GM11168 (cell line): ENCODE measurements around the gene TICAM2.
"Not testable (repeated sequence)": the region's sequence is repeated elsewhere in the genome, so short reads cannot be mapped to it uniquely, and the experiment has no call there.

ENCODE experiments used
- in situ Hi-C: fragments of 300-500 bp; cut with MboI; formaldehyde crosslinking; loops from one replicate; pipeline ENCODE4 v1.12.0; 2022; ENCODE audit warnings: low sequenced_read_pairs; ENCODE audit not compliant: unreplicated experiment

The TICAM2 gene, protein sequence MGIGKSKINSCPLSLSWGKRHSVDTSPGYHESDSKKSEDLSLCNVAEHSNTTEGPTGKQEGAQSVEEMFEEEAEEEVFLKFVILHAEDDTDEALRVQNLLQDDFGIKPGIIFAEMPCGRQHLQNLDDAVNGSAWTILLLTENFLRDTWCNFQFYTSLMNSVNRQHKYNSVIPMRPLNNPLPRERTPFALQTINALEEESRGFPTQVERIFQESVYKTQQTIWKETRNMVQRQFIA

GRCh38 chr5:115601701-115602590 is at the start of gene TICAM2:
TICAM2 (minus strand) TSS chr5:115602479; CDS start chr5:115581256, 21,223 bp downstream.
- in situ Hi-C loops, result no loop called here

GRCh38 chr5:115649541-115649940 is 47.3 kb upstream of the TICAM2 start:
- in situ Hi-C loops, result no loop called here

DNA sequence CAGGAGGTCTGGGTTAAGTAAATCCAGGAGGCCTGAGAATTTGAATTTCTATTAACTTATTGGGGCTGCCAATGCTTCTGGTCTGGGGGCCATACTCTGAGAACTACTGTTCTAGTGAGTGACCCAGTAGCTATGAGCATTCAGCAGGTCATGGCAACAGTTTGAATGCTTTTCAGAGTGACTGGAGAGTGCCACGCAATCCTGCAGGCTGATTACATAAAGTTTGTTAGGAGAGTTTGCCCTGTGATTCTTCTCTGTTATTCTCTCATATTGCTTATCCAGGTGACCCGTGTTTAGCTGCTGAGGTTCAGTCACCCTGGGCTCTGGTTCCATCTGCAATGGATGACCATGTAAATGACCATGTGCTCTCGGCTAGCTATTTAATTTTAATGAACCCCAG is 45.8 kb upstream of the TICAM2 start:
- in situ Hi-C loops, result no loop called here

- in situ Hi-C loops, result not testable (repeated sequence)
Measured at GRCh38 chr5:115645386-115645785, 43.1 kb upstream of the TICAM2 start.

- in situ Hi-C loops, result no loop called here
Measured at GRCh38 chr5:115644046-115644445, 41.8 kb upstream of the TICAM2 start.

DNA sequence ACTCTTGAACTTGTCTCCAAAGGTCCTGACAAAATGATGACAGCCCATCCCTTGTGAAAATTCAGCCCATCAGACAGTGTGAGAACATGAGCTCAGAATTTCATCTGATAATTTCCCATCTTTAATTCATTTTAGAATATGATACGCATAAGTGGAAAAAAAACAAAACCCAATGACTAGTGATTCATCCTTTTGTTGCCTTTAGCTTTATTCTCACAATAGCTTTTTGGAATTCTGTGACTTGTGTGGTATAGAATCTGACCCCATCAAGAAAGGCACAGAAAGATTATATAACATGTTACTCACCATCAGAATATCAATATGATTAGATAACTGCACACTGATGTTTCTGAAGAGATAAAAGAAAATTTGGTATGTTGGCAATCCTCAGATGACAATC is 39.7 kb upstream of the TICAM2 start:
- in situ Hi-C loops, result no loop called here

DNA sequence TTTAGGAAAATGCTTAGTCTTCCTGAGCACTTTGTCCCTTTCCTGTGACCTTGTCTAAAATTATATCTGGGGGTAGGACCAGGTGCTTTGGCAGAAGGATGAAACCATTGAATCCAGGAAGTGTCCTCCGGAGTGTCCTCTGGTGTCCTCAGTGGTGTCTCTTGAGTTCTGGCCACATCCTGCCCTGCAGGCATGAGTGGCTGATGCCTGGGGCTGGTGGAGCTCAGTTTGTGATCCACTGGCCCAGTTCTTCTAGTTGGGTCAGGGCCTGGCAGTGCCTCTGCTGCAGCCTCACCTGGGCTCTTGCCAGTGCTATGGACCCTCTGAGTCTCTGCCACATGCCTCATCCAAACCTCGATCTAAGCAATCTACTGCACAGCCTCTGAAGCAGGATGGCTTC is 38.0 kb upstream of the TICAM2 start:
- in situ Hi-C loops, result no loop called here

- in situ Hi-C loops, result no loop called here
Measured at GRCh38 chr5:115639377-115639776, 37.1 kb upstream of the TICAM2 start.

- in situ Hi-C loops, result no loop called here
Measured at GRCh38 chr5:115637507-115637906, 35.2 kb upstream of the TICAM2 start.

DNA sequence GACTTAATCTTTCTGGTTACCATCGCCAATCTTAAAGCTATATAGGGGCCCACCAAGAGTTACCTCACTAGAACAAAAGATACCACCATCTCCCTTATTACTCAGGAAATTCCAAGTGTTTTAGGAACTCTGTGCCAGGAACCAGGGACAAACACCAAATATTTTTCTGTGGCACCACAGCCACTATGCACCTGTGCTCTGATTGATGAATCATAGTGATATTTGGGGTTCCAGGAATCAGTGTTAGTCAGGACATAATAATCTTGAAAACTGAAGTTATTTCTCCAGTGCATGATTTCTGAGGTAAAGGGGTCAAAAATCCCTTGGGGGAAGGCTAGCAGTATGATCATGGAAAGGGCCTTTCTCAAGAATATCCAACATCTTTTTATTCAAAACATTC is 33.7 kb upstream of the TICAM2 start:
- in situ Hi-C loops, result no loop called here

DNA sequence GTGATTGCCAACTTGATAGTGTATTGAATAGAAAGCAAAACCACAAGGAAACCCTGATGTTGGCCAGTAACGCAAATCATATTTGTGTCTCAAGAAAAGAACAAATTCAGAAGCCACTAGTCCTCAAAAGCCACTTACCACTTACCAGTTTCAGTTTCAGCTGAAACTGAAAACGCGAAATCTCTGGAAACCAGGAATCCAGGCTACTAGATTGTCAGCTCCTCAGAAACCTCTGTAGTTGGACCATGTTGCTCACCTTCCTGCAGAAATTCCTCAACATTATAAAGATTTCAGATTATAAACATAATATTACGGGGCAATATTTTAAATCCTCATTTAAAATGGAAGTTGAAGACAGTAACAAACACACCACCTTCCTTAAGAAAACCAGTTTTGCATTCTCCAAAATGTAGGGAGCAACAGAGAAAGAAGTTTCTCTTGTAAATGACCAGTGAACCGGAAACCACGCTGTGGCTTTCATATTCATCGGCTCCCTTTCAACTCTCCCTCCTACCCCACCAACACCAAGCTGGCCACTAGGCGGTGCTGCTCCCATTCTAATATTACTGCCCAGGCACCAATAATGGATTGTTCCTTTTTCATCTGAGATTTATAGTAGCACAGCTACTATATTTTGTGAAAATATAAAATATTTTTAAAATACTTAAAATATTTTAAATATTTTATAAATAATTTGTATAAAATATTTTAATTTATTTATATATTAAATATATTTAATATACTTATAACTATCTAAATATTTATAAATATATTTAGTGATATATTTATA is 32.3 kb upstream of the TICAM2 start:
- in situ Hi-C loops, result no loop called here

DNA sequence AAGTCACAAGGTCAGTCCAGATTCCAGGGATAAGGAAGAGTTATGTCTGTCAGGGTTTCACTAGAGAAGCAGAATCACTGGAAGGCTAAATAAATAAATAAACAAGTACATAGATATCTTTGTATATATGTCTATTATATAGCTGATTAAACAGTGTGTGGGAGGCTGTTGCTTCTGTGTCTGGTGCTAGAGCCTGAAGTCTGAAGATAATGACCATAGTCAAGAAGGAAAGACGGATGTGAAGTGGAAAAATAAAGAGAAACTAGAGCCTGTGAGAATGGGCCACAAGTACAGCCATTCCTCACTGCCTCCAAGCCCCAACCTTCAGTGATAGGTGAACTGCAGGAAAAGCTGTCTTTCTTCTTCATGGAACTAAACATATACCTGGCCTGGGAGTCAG is 27.6 kb upstream of the TICAM2 start:
- in situ Hi-C loops, result loop anchor here (10.0 kb wide), 1 partner anchor 445 kb away; no protein-coding TSS in a partner anchor

DNA sequence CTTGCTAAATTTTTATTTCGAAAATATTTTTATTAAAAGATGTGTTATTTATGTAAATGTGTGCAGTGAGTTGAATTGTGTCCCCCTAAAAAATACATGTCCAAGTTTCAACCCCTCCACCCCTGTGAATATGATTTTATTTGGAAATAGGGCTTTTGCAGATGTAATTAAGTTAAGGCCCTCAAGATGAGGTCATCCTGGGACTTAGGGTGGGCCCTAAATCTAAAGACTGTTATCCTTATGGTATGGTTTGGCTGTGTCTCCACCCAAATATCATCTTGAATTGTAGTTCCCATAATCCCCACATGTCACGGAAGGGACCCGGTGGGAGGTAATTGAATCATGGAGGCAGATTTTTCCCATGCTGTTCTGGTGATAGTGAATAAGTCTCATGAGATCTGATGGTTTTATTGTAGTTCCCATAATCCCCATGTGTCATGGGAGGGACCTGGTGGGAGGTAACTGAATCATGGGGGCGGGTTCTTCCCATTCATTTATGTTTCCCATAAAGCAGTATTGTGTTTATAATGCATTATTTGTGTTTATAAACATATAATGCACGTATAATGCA is 25.1 kb upstream of the TICAM2 start:
- in situ Hi-C loops, result loop anchor here (10.0 kb wide), 1 partner anchor 447 kb away; no protein-coding TSS in a partner anchor

DNA sequence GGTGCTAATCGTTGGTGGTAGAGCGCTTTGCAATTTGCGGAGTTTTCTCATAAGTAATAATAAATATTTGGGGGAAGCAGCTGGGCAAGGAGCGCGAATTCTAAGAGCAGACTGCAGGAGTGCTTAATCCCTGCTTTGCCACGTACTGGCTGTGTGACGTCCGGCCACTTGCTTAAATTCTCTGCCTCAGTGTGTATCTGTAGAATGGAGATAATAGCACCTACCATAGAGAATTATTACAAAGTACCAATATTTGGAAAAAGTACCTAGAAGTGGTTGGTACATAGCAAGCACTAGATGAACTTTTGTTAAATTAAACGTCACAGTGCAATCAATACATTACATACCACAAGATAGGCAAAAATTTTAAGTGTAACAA is 24.2 kb upstream of the TICAM2 start:
- in situ Hi-C loops, result loop anchor here (10.0 kb wide), 1 partner anchor 448 kb away; no protein-coding TSS in a partner anchor

DNA sequence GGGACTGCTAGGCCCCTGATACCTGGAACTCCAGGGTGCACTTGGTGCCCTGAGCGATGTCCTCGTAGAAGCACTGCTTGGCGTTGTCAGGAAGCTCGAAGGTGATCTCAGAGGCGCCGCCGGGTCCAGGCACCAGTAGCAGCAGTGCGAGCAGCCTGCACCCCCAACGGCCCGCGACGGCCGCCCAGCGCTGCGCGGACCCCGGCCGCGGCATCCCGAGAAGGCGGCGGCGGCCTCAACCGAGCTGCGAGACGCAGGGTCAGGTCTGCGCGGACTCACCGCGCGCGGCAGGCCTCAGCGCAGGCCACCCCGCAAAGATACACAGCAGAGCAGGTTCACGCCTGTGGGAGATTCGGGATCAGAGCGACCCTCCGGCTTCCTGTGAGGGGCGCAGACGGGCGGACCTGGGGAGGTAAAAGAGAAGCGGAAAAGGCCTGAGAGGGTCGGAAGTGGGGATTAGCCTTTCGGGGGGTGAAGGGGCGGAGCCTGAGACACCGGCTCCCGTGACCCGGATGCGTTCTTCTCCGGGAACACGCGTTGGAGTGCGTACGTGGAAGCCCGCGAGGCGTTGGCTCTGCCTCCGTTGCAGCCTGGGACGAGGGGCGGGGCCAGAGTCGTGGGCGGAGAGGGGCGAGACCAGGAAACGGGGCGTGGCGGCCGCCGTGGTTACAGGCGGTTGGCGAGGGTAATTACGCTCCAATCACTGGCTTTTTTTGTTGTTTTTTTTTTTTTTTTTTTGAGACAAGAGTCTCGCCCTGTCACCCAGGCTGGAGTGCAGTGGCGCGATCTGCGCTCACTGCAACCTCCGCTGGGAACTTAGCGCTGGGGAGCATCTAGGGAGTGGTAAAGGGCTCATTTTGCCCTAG is 23.5 kb upstream of the TICAM2 start, which contains the start of gene TMED7:
Gene TMED7, minus strand, starts transcription at position 458 of the 866 bp plus-strand sequence. Its CDS starts 244 bp downstream, at position 214.
- in situ Hi-C loops, result loop anchor here (10.0 kb wide), 1 partner anchor 449 kb away; no protein-coding TSS in a partner anchor

GRCh38 chr5:115624994-115625393 is 22.7 kb upstream of the TICAM2 start:
- in situ Hi-C loops, result loop anchor here (10.0 kb wide), 1 partner anchor 450 kb away; no protein-coding TSS in a partner anchor

DNA sequence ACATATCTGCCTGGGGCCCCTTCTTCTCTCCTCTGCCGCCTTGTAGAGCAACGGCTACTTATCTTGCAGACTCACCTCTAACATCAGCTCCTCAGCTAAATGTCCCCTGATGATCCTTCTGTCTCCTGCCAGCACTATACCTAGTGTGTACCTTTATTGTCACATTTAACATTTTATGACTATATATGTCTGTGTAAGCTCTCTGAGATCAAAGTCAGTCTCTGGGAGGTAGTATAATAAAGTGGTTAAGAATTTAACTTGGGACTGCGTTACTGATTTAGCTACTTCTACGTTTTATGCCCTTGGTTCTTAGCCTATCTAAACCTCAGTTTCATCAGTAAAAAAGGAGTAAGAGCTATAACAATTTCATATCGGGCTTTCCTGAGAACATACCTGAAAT is 21.4 kb upstream of the TICAM2 start:
- in situ Hi-C loops, result loop anchor here (10.0 kb wide), 1 partner anchor 451 kb away; no protein-coding TSS in a partner anchor

- in situ Hi-C loops, result loop anchor here (10.0 kb wide), 1 partner anchor 453 kb away; no protein-coding TSS in a partner anchor
Measured at GRCh38 chr5:115621365-115621900, 19.2 kb upstream of the TICAM2 start.

DNA sequence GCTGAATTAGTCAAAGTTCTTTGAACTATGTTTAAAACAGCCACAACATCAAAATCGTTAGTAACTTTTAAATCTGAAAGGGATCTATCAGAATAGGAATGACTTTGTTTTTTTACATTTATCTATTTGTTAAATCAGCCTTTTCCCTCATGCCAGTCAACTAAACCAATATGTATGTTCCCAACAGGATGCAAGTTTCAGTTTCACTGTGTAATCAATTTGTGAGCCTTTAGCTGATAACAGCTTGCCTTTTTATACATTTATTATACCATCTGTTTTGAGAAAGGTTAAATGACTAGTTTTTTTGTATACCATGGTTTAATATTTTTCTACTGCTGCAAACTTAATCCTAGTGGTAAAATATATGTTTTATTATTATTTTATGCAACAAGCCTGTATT is 14.6 kb upstream of the TICAM2 start:
- in situ Hi-C loops, result no loop called here
